ELF-1 (cell line): Measurements from ENCODE around the gene CCDC175.

Source experiments
- DNase-seq: peaks from one replicate; pipeline ENCODE4 v3.0.0-alpha.2; 2016; ENCODE audit warnings: low read depth, low spot score

CCDC175 gene

DNA sequence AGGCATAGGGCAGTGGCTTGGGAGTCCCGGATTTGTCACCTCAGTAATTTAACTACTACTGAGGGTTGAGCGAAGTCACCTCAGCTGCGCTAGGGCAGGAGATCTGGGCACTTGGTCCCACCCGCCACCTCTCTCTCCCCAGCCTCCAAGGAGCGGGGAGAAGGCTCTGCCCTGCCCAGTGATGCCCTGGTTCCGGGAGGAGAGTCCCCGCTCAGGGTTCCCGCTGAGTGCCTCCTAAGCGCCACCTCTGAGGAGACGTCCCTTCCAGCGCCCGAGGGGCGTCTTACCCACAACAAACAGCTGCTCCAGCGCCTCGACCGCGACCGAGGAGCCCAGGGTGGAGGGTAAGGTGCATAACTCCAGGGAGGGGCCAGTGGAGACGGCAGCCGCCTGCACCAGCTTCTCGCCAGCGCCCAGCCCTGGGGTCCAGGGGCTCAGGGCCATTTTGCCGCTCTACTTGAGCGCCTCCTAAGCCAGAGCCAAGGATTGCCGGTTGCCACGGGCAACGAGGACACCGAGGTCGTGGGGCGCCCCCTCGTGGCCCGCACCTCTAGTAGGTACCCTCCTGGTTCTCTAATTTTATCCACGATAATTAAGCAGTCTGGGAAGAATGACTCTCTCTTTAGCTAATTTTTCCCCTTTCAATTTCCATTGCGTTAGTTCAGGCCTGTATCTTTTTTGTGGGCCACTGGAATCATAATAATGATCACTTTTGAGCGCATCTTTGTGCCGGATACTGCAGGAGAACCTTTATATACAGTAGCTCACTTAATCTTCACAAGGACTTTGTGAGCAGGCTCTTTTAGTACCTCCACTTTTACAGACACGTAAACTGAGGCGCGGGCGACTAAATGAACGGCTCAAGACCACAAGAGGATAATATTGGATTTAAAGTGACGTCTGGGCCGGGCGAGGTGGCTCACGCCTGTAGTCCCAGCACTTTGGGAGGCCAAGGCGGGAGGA is at the start of gene CCDC175:
TSS of gene CCDC175 (minus strand) at position 481 of the 963 bp plus-strand sequence. CDS start at position 444, 37 bp downstream.
- DNase-seq, result peak; percentile 92

DNA sequence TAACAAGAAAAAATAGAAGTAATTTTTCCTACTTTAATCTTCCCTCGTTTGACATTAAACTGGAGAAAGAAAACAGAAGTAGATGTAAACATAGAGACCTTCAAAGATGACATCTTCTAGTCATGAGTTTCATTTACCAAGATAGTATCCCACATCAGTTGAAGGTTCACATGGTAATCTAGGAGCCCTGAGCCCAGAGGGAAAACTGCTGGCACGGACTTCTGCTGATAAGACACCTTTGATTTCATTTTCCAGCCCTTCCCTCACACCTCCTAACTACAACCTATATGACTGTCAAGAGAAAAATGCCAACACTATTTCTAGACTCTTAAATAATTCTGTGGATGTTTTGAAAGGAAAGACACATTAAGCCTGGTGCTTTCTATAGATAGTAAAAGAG is 46.0 kb upstream of the CCDC175 start:
- no peak for DNase-seq

DNA sequence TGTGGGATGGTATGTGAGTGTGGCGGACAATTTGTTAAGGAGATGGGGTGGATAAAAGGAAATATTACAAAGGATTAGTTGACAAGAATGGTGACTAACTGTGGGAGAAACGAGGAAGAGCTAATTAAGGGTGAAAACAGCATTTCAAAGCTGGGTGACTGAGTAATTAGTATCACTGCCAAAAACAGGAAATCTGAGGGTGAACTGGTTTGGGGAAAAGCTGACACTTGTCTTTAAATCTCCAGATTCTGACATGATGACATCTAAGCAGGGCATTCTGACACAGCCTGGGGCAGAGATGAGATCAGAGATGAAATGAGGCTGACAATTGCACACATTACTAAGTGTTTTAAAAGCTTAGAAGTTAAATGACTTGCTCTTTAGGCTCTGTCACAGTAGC is 42.4 kb upstream of the CCDC175 start:
- no peak for DNase-seq

DNA sequence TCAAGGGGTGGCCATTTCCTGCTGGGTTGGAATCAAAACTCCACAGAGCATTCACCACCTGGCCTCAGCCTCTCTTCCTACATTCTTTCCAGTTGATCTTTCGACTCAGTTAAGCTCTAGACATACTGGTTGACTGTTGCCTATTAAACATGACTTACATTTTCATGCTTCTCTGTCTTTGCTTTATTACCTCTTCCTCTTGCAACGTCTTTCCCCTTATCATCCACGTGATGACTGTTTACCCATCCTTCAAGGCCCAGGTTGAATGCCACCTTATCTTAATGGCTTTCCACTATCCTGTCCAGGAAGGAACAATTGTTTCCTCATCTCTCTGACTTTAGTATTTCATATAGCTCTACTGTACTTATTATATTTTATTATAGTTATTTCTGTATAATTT is 24.4 kb upstream of the CCDC175 start:
- DNase-seq, result no peak

DNA sequence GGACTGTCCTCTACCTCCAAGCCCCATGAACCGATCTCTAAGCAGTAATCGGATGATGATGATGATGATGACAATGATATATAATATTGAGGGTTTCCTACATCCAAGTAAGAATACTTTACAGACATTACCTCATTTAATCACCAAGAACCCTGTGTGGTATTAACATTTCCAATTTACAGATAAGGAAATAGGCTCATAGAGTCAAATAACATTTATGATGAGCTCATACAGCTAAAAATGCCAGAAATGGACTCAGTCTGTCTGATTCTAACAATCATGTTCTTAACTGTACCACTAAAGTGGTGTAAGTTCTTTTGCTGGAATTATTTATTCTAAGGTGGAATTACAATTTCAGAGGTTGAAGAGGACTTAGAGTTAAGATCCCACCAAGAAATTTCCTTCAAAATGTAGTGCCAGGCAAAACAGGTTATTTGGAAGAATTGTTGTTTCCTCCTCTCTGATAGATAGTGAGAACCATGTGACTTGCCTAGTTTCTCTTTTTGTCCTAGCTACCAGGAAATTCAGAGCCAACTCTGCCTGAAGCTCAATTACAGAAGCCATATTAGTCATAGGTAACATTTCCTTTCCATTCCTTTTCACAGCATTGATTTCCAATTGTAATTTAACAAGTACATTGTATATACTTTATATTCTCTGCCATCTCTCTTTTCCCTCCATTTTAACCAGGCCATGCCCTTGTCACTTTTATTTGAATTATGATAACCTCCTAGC is 23.8 kb upstream of the CCDC175 start:
- no peak for DNase-seq

DNA sequence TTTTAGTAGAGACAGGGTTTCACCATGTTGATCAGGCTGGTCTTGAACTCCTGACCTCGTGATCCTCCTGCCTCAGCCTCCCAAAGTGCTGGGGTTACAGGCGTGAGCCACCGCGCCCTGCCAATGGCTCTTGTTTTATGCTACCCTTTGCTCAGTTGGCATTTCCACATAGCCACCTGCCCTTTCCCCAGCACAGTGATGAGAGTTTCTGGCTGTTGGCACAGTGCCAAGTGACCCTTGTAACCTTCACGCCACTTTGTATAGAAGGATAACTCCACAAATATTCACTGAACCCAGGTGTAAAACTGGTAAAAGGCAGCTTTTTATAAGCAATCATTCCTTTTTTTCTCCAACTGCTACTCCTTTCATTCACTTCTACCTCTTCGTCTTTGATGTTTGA is 18.5 kb upstream of the CCDC175 start:
- no peak for DNase-seq

DNA sequence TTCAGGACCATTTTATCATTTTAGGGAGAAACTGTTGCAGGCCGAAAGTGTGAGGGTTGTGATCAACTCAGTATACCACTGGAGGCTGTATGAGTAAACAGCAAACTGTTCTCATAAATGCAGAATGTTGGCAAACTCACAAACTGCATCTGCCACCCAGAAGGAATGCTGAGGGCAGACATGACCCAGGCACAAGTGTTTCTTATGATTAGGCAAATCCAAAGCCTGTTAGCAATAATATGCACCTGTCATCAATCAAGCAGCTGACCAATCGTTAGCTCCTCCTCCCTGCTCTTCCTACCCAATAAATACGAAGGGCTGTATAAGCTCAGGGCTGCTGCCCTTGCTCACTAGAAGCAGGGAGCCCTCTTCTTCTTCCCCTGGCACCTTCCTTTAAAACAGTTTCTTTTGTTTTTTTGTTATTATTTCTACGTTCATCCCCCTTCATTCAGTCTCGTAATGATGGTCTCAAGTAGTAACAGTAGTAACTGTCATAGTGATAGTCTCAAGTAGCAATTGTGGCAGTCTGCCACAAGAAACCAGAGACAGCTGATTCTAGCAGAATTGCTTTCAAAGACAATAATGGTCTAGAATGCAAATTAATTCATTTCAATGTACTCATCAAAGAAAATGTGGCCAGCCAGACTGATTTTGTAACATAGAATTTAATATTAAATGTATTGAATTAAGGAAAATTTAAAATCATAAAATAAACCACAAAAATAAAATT is 15.2 kb upstream of the CCDC175 start:
- no peak for DNase-seq

DNA sequence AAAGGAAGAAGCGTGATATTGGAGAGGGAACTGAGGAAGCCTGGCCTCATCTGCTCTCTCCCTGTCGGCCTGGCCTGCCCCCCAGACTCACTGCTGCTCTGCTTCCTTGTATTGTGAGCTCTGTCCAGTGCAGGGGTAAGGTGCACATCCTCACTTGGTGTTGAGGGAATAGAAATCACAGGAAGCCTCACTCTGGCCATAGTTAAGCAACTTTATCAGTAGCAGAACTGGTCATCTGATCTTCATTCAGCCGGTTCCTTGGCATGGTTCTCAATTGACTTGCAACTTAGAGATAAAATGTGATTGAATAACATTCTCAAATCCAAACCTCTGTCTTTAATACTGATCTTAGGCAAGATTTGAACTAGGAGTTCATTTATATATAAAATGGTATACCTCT is 11.5 kb upstream of the CCDC175 start:
- no peak for DNase-seq

DNA sequence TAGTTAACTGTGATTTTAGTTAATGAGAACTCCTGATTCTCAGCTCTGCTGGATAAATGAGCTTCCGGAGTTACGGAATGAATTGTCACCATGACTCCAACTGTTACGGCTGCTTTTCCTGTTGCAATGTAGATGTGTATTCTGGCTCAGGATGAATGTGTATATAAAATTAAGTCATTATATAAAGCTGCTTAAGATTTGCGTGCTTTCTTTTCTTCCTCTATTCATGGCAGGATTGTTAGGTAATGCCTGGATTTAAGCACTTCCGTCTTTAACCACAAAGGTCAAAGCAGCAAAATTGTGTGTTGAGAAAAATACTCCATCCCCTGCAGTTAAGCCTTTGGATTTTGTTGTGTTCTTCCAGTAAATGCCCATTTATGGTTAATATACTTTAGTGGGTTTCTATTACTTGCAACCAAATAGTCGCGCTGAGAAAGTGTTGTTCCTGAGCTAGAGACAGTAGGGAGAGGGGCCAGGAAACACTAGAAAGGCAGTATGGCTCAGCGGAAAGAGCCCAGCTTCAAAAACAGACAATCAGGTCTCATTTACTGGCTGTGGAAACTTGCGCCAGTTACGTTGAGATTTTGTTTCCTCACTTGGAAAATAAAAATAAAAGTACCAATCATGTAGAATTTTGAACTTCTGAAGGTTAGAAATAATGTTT is 9.4 kb upstream of the CCDC175 start:
- DNase-seq, result no peak

DNA sequence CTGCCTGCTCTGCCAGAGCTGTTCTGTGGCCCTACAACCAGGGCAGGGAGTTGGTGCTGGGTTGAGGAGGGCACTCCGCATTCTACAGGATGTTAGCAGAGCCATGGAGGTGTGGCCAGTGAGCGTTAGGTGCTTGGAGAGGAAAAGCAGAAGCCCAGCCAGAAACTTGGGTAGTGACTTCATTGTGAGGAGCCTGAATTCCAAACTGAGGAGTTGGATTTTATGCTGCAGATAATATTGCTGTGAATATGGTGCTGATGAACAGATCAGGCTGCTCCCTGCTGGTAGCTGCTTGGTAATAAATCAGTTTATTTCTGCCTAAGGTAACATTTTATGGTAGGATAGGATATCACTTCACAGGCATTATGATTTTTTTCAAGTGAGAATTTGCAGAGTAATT is 7.1 kb upstream of the CCDC175 start:
- peak; percentile 11 for DNase-seq

DNA sequence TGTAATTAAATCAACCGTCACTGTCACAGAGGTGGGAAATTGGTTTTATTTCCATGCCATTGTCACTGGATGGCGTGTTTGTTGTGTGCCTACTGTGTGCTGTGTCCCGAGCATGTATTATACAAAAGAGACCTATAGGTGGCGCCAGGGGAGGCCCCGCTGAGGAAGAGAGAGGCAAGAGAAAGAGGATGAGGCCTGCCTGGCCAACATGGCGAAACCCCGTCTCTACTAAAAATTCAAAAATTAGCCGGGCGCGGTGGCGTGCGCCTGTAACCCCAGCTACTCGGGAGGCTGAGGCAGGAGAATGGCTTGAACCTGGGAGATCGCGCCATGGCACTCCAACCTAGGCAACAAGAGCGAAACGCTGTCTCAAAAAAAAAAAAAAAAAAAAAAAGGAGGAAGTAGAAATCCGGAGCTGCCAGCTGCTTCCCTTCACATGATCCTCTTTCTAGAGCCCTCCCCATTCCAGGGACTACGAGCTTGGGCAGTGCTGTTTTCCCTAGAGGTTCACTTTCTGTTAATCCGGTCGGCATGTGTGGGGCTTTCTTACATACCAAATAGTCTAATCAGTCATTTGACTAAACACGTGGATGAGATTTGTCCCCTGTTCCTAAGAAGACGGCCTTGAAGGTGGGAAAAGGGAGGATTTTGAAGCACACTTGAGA is 6.4 kb upstream of the CCDC175 start:
- DNase-seq, result no peak

DNA sequence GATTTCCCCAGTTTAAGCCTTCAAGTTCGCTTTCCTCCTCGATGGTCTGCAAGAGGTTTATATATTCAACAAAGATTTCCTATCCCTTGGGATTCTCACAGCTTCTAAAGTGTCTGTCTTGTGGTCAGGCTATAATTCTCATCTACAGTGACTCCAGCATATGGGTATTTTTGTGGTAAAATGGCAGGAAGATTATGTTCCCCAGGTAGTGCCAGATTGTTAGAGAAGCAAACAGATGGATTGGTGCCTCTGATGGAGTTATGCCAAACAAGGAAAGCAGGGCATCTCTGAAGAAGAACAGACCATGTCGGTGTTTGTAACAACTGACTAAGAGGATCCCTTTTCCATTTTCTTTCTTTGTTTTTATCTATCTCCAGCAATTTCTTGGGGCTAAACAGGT is 5.5 kb upstream of the CCDC175 start:
- DNase-seq, result no peak

DNA sequence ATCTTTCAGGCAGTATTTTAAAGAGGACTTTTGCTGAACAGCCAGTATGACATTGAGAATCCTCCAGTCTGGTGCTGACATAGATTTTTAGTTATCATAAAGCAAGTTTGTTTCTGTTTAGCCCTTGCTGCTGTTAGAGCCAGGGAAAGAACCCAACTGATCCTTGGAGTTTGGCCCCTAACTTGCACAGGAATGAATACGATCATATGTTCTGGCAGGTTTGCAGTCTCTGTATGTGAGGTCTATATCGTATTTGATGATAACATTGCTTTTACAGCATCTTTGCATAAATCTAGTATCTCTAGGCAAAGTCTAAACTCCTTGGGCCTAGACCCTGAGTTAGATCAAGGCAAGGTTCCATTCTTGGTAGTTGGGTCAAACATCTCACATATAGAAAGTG is 4.3 kb upstream of the CCDC175 start:
- DNase-seq, result no peak

DNA sequence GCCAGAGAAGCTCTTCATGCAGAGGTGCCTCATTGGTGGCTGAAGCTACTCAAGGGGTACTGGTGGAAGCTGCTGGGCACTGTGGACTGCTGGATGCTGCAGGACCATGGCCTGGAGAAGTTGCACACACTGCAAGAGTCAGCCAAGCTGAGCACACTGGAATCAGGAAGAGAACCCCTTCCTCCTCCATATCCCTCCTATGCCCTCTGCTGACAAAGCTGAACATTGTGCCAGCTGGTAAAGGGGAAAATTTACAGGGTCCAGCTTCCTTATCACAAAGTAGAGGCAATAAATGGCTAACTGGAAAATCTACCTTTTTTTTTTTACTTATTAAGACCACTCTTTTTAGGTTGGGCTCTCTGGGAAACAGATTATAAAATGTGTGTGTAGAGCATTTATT is 6.5 kb downstream of the CCDC175 start:
- DNase-seq, result no peak

DNA sequence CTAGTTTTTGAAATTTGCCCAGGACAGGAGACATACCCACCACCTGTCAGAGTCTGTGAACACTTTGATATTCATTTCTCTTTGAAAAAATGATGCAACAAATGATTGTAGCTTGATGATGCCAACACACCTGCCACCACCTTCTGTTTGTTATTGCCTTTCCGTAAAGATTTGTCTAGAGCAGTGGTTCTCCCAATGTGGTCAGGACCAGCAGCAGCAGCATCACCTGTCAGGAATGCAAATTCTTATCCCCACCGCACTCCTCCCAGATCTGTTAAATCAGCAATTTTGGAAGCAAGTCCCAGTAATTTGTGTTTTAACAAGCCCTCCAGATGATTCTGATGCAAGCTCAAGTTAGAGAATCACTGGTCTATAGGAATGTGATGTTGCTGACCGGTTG is 9.9 kb downstream of the CCDC175 start:
- DNase-seq, result no peak

DNA sequence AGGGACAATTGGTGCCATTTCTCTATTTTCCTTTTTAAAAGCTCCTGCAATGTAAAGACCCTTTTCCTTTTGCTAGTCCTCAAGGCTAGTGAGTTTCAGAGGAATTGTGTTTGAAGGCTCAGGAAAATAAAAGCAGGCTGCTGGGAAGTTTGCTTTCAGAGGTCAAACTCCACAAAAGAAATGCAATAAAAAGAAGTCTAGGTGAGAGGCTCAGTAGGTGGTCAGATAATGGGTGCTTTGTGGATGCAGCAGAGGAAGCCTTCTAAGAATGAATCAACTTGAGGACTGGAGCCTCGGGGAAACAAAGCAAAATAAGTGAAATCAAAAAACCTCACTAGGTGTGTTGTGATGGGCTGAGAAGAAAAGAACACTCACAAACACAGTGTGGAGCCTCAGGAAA is 10.3 kb downstream of the CCDC175 start:
- peak; percentile 26 for DNase-seq

DNA sequence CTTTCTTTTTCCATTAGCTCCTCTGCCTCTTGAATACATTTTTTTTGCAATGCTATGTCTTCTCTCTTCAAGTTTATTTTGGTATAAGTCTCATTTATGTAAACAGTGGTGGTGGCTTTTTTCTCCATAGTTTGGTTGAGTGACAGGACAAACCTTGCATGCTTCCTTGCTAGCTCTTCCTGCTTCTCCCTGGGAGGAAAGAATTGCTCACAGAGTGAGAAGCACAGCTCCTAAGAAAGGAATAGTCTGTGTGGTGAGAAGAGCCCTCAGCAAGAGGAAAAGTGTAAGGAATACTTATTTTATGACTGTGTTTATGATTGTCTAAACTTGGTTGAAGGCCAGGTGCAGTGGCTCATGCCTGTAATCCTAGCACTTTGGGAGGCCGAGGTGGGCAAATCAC is 11.5 kb downstream of the CCDC175 start:
- no peak for DNase-seq

DNA sequence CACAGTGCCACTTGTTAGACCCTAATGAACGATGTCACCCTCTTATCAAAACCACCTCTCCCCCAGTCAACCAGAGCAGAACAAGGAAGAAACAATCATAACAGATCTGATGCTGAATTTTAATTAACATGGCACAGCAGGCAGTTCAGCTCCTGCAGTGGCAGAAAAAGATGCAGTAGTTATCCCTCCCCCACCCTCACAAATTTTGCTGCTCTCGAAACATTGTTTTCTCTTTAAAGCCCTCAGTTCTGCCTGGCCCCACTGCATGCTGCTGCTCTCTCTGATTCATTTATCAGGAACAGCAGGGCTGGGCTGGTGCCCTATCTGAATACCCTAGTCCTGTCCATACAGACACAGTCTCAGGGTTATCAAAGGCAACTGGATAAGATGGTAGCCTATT is 12.2 kb downstream of the CCDC175 start:
- DNase-seq, result no peak

DNA sequence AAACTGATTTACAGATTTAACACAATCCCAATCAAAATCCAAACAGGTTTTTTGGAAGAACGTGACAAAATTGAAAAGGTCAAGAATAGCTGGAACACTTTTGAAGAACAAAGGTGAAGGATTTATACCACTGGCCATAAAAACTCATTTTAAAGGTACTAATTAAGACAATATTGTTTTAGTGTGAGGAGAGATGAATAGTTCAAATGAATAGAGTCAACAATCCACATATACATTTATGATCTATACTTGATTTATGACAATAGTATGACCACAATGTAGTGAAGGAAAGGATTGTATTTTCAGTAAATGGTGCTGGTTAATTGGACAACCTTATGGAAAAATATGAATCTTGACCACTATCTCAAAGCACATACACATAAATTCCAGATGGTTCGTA is 29.3 kb downstream of the CCDC175 start:
- DNase-seq, result no peak

DNA sequence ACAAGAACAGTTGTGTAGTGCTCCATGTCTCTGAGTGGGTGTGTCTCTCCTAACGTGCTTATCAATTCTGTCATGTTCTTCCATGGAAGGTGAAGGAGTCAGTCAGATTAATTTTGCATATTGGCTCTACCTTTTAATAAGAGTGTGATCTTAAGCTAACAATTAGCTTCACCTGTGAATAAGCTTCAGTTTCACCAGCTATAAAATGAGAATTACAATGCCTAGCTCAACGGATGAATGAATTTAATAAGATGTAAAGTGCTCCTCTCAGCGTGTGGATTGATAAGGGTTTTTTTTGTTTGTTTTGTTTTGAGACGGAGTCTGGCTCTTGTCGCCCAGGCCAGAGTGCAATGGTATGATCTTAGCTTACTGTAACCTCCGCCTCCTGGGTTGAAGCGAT is 32.7 kb downstream of the CCDC175 start:
- DNase-seq, result no peak

DNA sequence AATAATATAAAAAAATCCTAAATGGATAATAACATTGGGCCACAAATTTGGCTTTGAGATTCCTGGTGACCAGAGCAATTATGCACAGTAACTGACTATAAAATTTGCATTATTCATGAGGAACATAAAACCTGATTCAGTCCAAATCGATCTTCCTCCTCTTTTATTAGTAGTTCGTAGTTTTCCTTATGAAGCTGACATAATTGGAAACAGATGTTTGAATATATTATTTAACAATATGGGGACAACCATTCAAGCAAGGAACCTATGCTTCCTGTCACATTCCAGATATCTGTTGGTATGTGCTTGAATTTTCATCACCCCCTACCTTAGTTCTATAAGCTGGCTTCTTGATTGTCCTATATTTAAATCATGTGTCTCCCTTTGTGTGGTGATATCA is 34.9 kb downstream of the CCDC175 start:
- no peak for DNase-seq
